H1 (cell line): ENCODE measurements around the gene IFI30. TPM values are rescaled to one million over a fixed set of nuclear protein-coding genes. Genes with fewer than 3 reads are reported as not detected.

Experiments
- CTCF ChIA-PET: fragments of 300-600 bp; sonication (Branson Sonifier 250); formaldehyde crosslinking; loops from one replicate; lab custom pipeline; 2021; ENCODE audit not compliant: partially characterized antibody; lab: Charles Lee
- POLR2A ChIA-PET: fragments of 300-600 bp; sonication (Branson Sonifier 250); formaldehyde crosslinking; loops from one replicate; lab custom pipeline; 2021; ENCODE audit warnings: inconsistent platforms; ENCODE audit not compliant: partially characterized antibody; lab: Charles Lee
- DNase-seq, 2 experiments: peaks; one replicate each; pipeline versions ENCODE4 v3.0.0 to v3.0.0-alpha.2; 2010 to 2022; ENCODE audit warnings: low spot score in 2 of 2, low read depth in 1 of 2, mixed read lengths in 1 of 2
- FAIRE-seq: peaks from 2 replicates; lab custom pipeline; 2011; peaks lifted over from hg19 to GRCh38; lab: Jason Lieb, UNC
- H2AFZ ChIP-seq: 2 replicates; pipeline ENCODE4 v1.8.1; 2012; ENCODE audit warnings: low read length, inconsistent platforms
- H2AK5ac ChIP-seq: 2 replicates; pipeline ENCODE4 v1.6.1; 2013; ENCODE audit warnings: low read depth, low read length
- H2BK120ac ChIP-seq: replicated peaks from 2 replicates; pipeline ENCODE3; 2013; ENCODE audit warnings: low read depth, low read length, inconsistent platforms
- H2BK12ac ChIP-seq: 2 replicates; pipeline ENCODE4 v1.6.1; 2013; ENCODE audit warnings: low read depth, low read length
- H2BK15ac ChIP-seq: 2 replicates; pipeline ENCODE4 v1.6.1; 2013; ENCODE audit warnings: low read length
- H2BK20ac ChIP-seq: 2 replicates; pipeline ENCODE4 v1.6.1; 2013; ENCODE audit warnings: low read length
- H2BK5ac ChIP-seq: 2 replicates; pipeline ENCODE4 v1.6.1; 2013; ENCODE audit warnings: low read depth, low read length
- H3K14ac ChIP-seq: 2 replicates; pipeline ENCODE4 v1.6.1; 2013; ENCODE audit warnings: inconsistent platforms; ENCODE audit not compliant: insufficient read length
- H3K18ac ChIP-seq: 2 replicates; pipeline ENCODE4 v1.6.1; 2013; ENCODE audit warnings: low read length; ENCODE audit errors: extremely low read depth
- H3K23ac ChIP-seq: 2 replicates; pipeline ENCODE4 v1.6.1; 2013; ENCODE audit warnings: inconsistent platforms; ENCODE audit not compliant: insufficient read length
- H3K23me2 ChIP-seq: 2 replicates; pipeline ENCODE4 v1.6.1; 2013; ENCODE audit warnings: low read depth, low read length
- H3K27ac ChIP-seq: 2 replicates; pipeline ENCODE4 v1.6.1; 2011; ENCODE audit warnings: low read depth, low read length, inconsistent platforms
- H3K27me3 ChIP-seq, 4 experiments: replicated peaks in 1 of 4; 1 replicate in 1 of 4; 2 replicates in 3 of 4; pipeline versions ENCODE4 v1.6.1 to v1.8.1; 2011 to 2013; ENCODE audit warnings: low read length in 3 of 4, mild to moderate bottlenecking in 3 of 4, inconsistent platforms in 2 of 4, mixed read lengths in 2 of 4, moderate library complexity in 1 of 4; ENCODE audit not compliant: control insufficient read depth in 3 of 4, insufficient read depth in 3 of 4; ENCODE audit errors: extremely low read depth in 1 of 4
- H3K36me3 ChIP-seq, 4 experiments: 2 replicates each; pipeline versions ENCODE4 v1.6.1 to v1.8.1; 2011 to 2013; ENCODE audit warnings: mild to moderate bottlenecking in 4 of 4, low read length in 3 of 4, moderate library complexity in 2 of 4, control low read depth in 1 of 4, inconsistent platforms in 1 of 4; ENCODE audit not compliant: insufficient read depth in 4 of 4, control insufficient read depth in 2 of 4
- H3K4ac ChIP-seq: replicated peaks from 2 replicates; pipeline ENCODE3; 2013; ENCODE audit warnings: low read length, low read depth, mixed read lengths, inconsistent platforms; ENCODE audit not compliant: insufficient read length
- H3K4me1 ChIP-seq, 4 experiments: replicated peaks in 1 of 4; 1 replicate in 1 of 4; 2 replicates in 3 of 4; pipeline versions ENCODE4 v1.6.1 to v1.8.1; 2011 to 2013; ENCODE audit warnings: low read length in 3 of 4, inconsistent platforms in 2 of 4, mixed read lengths in 1 of 4; ENCODE audit not compliant: insufficient read depth in 4 of 4, control insufficient read depth in 3 of 4
- H3K4me2 ChIP-seq, 2 experiments: 2 replicates each; pipeline versions ENCODE4 v1.6.1 to v1.8.1; 2011 to 2013; ENCODE audit warnings: low read depth in 2 of 2, low read length in 2 of 2, control low read depth in 1 of 2, inconsistent platforms in 1 of 2, mild to moderate bottlenecking in 1 of 2; ENCODE audit not compliant: insufficient read depth in 1 of 2
- H3K4me3 ChIP-seq, 4 experiments: fragments of 200-600, 300-600 bp in 1 of 4; sonication (generic), shearing (Covaris generic), sonication (Bioruptor Twin) in 1 of 4; 2 replicates each; pipeline versions ENCODE4 v1.5.1 to v1.8.1; 2011 to 2016; ENCODE audit warnings: low read length in 4 of 4, low read depth in 3 of 4, control low read depth in 2 of 4, inconsistent platforms in 2 of 4, mild to moderate bottlenecking in 2 of 4, mixed read lengths in 1 of 4, moderate library complexity in 1 of 4; ENCODE audit not compliant: insufficient read depth in 2 of 4; ENCODE audit errors: extremely low read depth in 1 of 4
- H3K56ac ChIP-seq: replicated peaks from 2 replicates; pipeline ENCODE3; 2013; ENCODE audit warnings: low read depth, mild to moderate bottlenecking, mixed read lengths, low read length, inconsistent platforms; ENCODE audit not compliant: insufficient read length
- H3K79me1 ChIP-seq: 2 replicates; pipeline ENCODE4 v1.6.1; 2013; ENCODE audit warnings: low read depth, low read length, control low read depth
- H3K79me2 ChIP-seq, 2 experiments: 2 replicates each; pipeline versions ENCODE4 v1.6.1 to v1.8.1; 2012 to 2013; ENCODE audit warnings: low read length in 2 of 2, mild to moderate bottlenecking in 2 of 2, inconsistent platforms in 1 of 2; ENCODE audit not compliant: insufficient read depth in 2 of 2, control insufficient read depth in 1 of 2
- H3K9ac ChIP-seq, 4 experiments: replicated peaks in 1 of 4; 1 replicate in 1 of 4; 2 replicates in 3 of 4; pipeline versions ENCODE4 v1.6.1 to v1.8.1; 2011 to 2013; ENCODE audit warnings: low read depth in 3 of 4, low read length in 3 of 4, control low read depth in 2 of 4, mild to moderate bottlenecking in 2 of 4, moderate library complexity in 2 of 4, inconsistent platforms in 1 of 4; ENCODE audit errors: extremely low read depth in 1 of 4
- H3K9me3 ChIP-seq, 2 experiments: 2 replicates each; pipeline versions ENCODE4 v1.6.1 to v1.8.1; 2012 to 2013; ENCODE audit warnings: mild to moderate bottlenecking in 2 of 2, moderate library complexity in 2 of 2, control low read depth in 1 of 2, inconsistent platforms in 1 of 2, low read depth in 1 of 2, low read length in 1 of 2, mixed read lengths in 1 of 2; ENCODE audit not compliant: insufficient read depth in 2 of 2
- H4K20me1 ChIP-seq, 2 experiments: replicated peaks in 1 of 2; 2 replicates each; pipeline versions ENCODE3 to v1.8.1; 2011 to 2013; ENCODE audit warnings: inconsistent platforms in 2 of 2, low read length in 2 of 2, mild to moderate bottlenecking in 1 of 2; ENCODE audit not compliant: insufficient read depth in 2 of 2, control insufficient read depth in 1 of 2
- H4K5ac ChIP-seq: 2 replicates; pipeline ENCODE4 v1.6.1; 2013; ENCODE audit warnings: low read length, low read depth, mixed read lengths, inconsistent platforms; ENCODE audit not compliant: insufficient read length
- H4K8ac ChIP-seq: 2 replicates; pipeline ENCODE4 v1.8.0; 2013; ENCODE audit warnings: mild to moderate bottlenecking, moderate library complexity, low read length, inconsistent platforms; ENCODE audit not compliant: insufficient read depth; ENCODE audit errors: extremely low read depth
- H4K91ac ChIP-seq: replicated peaks from 2 replicates; pipeline ENCODE3; 2013; ENCODE audit warnings: low read length, mixed read lengths, inconsistent platforms; ENCODE audit not compliant: insufficient read length
- GABPA ChIP-seq: IDR thresholded peaks from 2 replicates; pipeline ENCODE4 v1.6.1; 2011; ENCODE audit warnings: mild to moderate bottlenecking, low read length, moderate library complexity, borderline replicate concordance; ENCODE audit not compliant: insufficient read depth
- GTF2F1 ChIP-seq: IDR thresholded peaks from 2 replicates; pipeline ENCODE4 v1.6.1; 2012; ENCODE audit warnings: low read depth, low read length, improper control_type of control experiment, borderline replicate concordance
- JUND ChIP-seq: IDR thresholded peaks from 2 replicates; pipeline ENCODE4 v1.6.1; 2011; ENCODE audit warnings: mild to moderate bottlenecking, improper control_type of control experiment, low read length
- NANOG ChIP-seq: IDR thresholded peaks from 2 replicates; pipeline ENCODE4 v1.6.1; 2011; ENCODE audit warnings: low read length, low read depth, mild to moderate bottlenecking, inconsistent platforms; ENCODE audit not compliant: insufficient read depth, poor library complexity, severe bottlenecking
- NRF1 ChIP-seq: IDR thresholded peaks from 2 replicates; pipeline ENCODE4 v1.6.1; 2011; ENCODE audit warnings: mild to moderate bottlenecking, low read depth, low read length, improper control_type of control experiment
- PHF8 ChIP-seq: fragments of 200-600 bp; sonication (generic); conservative IDR thresholded peaks from 2 replicates; pipeline ENCODE4 v1.7.1; 2012; ENCODE audit warnings: low read depth, mild to moderate bottlenecking, inconsistent platforms, low read length, moderate library complexity
- POLR2AphosphoS5 ChIP-seq: IDR thresholded peaks from 2 replicates; pipeline ENCODE4 v1.6.1; 2011; ENCODE audit warnings: low read depth, low read length
- SIN3A ChIP-seq, 2 experiments: IDR thresholded peaks in 1 of 2; conservative IDR thresholded peaks in 1 of 2; 2 replicates each; pipeline ENCODE4 v1.6.1; 2011 to 2012; ENCODE audit warnings: low read length in 2 of 2, improper control_type of control experiment in 1 of 2, low read depth in 1 of 2, mild to moderate bottlenecking in 1 of 2
- SIRT6 ChIP-seq: IDR thresholded peaks from one replicate; pipeline ENCODE4 v1.7.1; 2012; ENCODE audit warnings: low read length, inconsistent platforms
- TAF1 ChIP-seq: IDR thresholded peaks from 2 replicates; pipeline ENCODE4 v1.6.1; 2011; ENCODE audit warnings: mild to moderate bottlenecking, low read depth, low read length
- TEAD4 ChIP-seq: IDR thresholded peaks from 2 replicates; pipeline ENCODE4 v1.6.1; 2012; ENCODE audit warnings: low read depth, low read length, inconsistent platforms, mixed read lengths
- ZNF274 ChIP-seq: IDR thresholded peaks from 2 replicates; pipeline ENCODE4 v1.7.0; 2012; ENCODE audit warnings: low read length, borderline replicate concordance; ENCODE audit errors: extremely low read depth
- WGBS, 2 experiments: shearing (Covaris generic) in 1 of 2; methylation state at CpG; one replicate each; pipeline versions ENCODE4 v1.1.6 to v1.1.7; 2013 to 2015; ENCODE audit warnings: low lambda C conversion rate in 2 of 2, mixed read lengths in 2 of 2, inconsistent platforms in 1 of 2, low coverage in 1 of 2, missing lambda C conversion rate in 1 of 2; ENCODE audit not compliant: insufficient replicate concordance in 2 of 2, insufficient coverage in 1 of 2, insufficient read length in 1 of 2; ENCODE audit errors: extremely low coverage in 1 of 2, missing lambda C conversion rate in 1 of 2; 5-methylcytosine and 5-hydroxymethylcytosine counted together
- polyA plus RNA-seq, 7 experiments: library from polyadenylated mRNA; depleted of rRNA in 3 of 7; stranded (reverse) in 5 of 7; unstranded in 2 of 7; fragments of >200 nt in 5 of 7; fragments of 200-250 nt in 2 of 7; gene quantifications; 1 replicate in 5 of 7; 2 replicates in 1 of 7; 4 replicates in 1 of 7; pipeline versions ENCODE4 v1.2.1 to v1.2.3, GENCODE V29; 2011 to 2013; ENCODE audit warnings: missing spikeins in 2 of 7, mixed read lengths in 2 of 7
- total RNA-seq: library from RNA; stranded (reverse); fragmentation: NEBNext Ultra II Directional; extraction: Animal tissue kit (Norgen Biotek cat#: 25700); gene quantifications from 2 replicates; pipeline ENCODE4 v1.2.1, GENCODE V29; 2021
- TF ChIP-seq, protein P1 (sequence below): IDR thresholded peaks from 2 replicates; pipeline ENCODE4 v1.6.1; 2012; ENCODE audit warnings: low read length, inconsistent platforms

IFI30 gene
- total and polyA plus RNA-seq, 2 of the 8 experiments (the other 6 are each of a cell fraction or from before 2014, with no cell fraction given): 28.9 to 62.4 TPM

DNA sequence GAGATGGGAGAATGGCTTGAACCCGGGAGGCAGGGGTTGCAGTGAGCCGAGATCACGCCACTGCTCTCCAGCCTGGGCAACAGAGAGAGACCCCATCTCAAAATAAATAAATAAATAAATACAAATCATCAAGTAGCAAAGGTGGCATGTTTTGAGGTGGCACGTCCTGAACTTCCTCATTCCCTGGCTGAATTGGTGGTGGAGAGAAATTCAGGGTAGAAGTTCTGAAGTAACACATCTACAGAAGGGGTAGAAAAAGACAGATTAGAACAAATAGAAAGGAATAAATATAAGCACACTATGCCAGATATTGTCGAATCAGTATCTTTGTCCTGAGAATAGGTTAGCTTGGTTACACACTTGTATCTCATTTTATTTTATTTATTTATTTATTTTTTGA, 6.3 kb downstream of the IFI30 start:
- Histone ChIP-seq H3K27me3 (peaks cover 0 to 7% (median under 1%) of the 10 kb centered on the region in 4 experiments; a peak in 5 of 7 replicates), H3K4me3 (no peak overlapping the region), H2AK5ac (no peak overlapping the region), H4K20me1 (peaks cover 0 to 1% of the 10 kb centered on the region in 2 experiments), H3K36me3 (no peaks in the 10 kb centered on the region), H3K79me1 (no peaks in the 10 kb centered on the region), H3K56ac (no peak overlapping the region), H3K18ac (no peak overlapping the region), H2AFZ (no peak overlapping the region), H3K4ac (no peak overlapping the region), H2BK15ac (no peak overlapping the region), H2BK120ac (no peak overlapping the region), H3K14ac (no peak overlapping the region), H4K91ac (no peak overlapping the region), H3K79me2 (no peaks in the 10 kb centered on the region), H3K27ac (no peak overlapping the region), H3K4me2 (no peak overlapping the region), H3K9me3 (no peaks in the 10 kb centered on the region), H2BK5ac (no peak overlapping the region), H3K23me2 (no peaks in the 10 kb centered on the region), H3K9ac (no peak overlapping the region), H2BK12ac (no peak overlapping the region), H2BK20ac (no peak overlapping the region), H4K5ac (no peak overlapping the region), H4K8ac (no peak overlapping the region), H3K23ac (no peak overlapping the region), H3K4me1 (no peaks in the 10 kb centered on the region)
- ChIA-PET CTCF (interaction anchor here (0.7 to 1.6 kb wide), 2 partner anchors 12 to 83 kb away, joined by 3 to 5 read pairs; no protein-coding TSS in a partner anchor), POLR2A (interaction anchor here (0.6 to 1.3 kb wide), 3 partner anchors 11 to 102 kb away, joined by 3 read pairs; no protein-coding TSS in a partner anchor)
- 89% methylated on average over 5 of the region's 5 CpGs; no CpG with 5 or more reads in 1 of the 2 experiments for WGBS, 2 experiments
- FAIRE-seq (no peak), DNase-seq (no peak)
- TF ChIP-seq GABPA (no peak), SIRT6 (no peak), NRF1 (no peak), ZNF274 (no peak), NANOG (no peak), SIN3A (conservative IDR thresholded peaks at IDR 0.05 in 1 of 2, IDR thresholded peaks at IDR 0.05 in 1 of 2; ENCODE audit: low read depth in 1 of 2, low read length in 2 of 2) (no peak), POLR2AphosphoS5 (no peak), PHF8 (no peak), TEAD4 (no peak), JUND (no peak), GTF2F1 (no peak), TAF1 (no peak)
- TF ChIP-seq, protein P1, sequence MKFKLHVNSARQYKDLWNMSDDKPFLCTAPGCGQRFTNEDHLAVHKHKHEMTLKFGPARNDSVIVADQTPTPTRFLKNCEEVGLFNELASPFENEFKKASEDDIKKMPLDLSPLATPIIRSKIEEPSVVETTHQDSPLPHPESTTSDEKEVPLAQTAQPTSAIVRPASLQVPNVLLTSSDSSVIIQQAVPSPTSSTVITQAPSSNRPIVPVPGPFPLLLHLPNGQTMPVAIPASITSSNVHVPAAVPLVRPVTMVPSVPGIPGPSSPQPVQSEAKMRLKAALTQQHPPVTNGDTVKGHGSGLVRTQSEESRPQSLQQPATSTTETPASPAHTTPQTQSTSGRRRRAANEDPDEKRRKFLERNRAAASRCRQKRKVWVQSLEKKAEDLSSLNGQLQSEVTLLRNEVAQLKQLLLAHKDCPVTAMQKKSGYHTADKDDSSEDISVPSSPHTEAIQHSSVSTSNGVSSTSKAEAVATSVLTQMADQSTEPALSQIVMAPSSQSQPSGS: no peak
